Posterior vena cava (tissue), 2 donors: ENCODE results near the gene ARHGEF19. TPM values are rescaled to one million over a fixed set of nuclear protein-coding genes. Genes with fewer than 3 reads are reported as not detected.
"Not testable (repeated sequence)": the region's sequence is repeated elsewhere in the genome, so short reads cannot be mapped to it uniquely, and the experiment has no call there.

Source experiments
- DNase-seq: peaks from one replicate; pipeline ENCODE4 v3.0.0-alpha.2; 2020; ENCODE audit warnings: low spot score
- intact Hi-C, 2 donors: fragments of 100-400 bp; cut with DNase I; formaldehyde crosslinking; loops; one replicate each; pipeline versions ENCODE4 v1.14.1 to v1.14.2; 2022 to 2023
- long read RNA-seq, 2 donors: library from polyadenylated mRNA; unstranded; transcript quantifications; one replicate each; pipeline ENCODE4 v2.0.0, GENCODE V29; 2020 to 2021
- total RNA-seq, 2 donors: library from RNA; stranded (reverse); fragmentation: NEBNext Ultra II Directional; extraction: Animal tissue kit (Norgen Biotek cat#: 25700); gene quantifications; one replicate each; pipeline ENCODE4 v1.2.1, GENCODE V29; 2021
- donor health status: DM: yes; HTN: yes; CAD: no.
- donor health status: DM: yes; HTN: yes; CAD: no.

Gene ARHGEF19
- 1 to 10 TPM; 4.7 to 5.5 TPM for total RNA-seq
- long read RNA-seq, donor 1, partial matches to known transcripts: 5 of 6 reads
- long read RNA-seq, donor 1, other reads (novel, unspliced or antisense): 1 of 6 reads
- long read RNA-seq, donor 2, partial matches to known transcripts: 23 of 29 reads
- long read RNA-seq, donor 2, other reads (novel, unspliced or antisense): 6 of 29 reads

GRCh38 chr1:16212251-16212961 lies at the start of gene ARHGEF19:
TSS of gene ARHGEF19 (minus strand) at chr1:16212652. CDS start at chr1:16209054, 3,598 bp downstream.
- intact Hi-C loops: no loop called here
- peak; percentile 62 for DNase-seq

GRCh38 chr1:16262067-16262466 lies 49.6 kb upstream of the ARHGEF19 start:
- DNase-seq: no peak
- intact Hi-C loops: loop anchor here in 1 of 2 donors (5.0 kb wide), 1 partner anchor 40 kb away; no protein-coding TSS in a partner anchor

- DNase-seq: no peak
Measured at GRCh38 chr1:16260814-16261213, 48.4 kb upstream of the ARHGEF19 start.

GRCh38 chr1:16258591-16259135 lies 46.2 kb upstream of the ARHGEF19 start:
- no peak for DNase-seq
- intact Hi-C loops: no loop called here

More at GRCh38 chr1:16260814-16261213, 48.4 kb upstream of the ARHGEF19 start:
- intact Hi-C loops: loop anchor here in 1 of 2 donors (5.0 kb wide), 1 partner anchor 41 kb away; no protein-coding TSS in a partner anchor

GRCh38 chr1:16257968-16258367 lies 45.5 kb upstream of the ARHGEF19 start:
- intact Hi-C loops: no loop called here
- DNase-seq: no peak

- intact Hi-C loops, DNase-seq: not testable (repeated sequence)
Measured at GRCh38 chr1:16257556-16257955, 45.1 kb upstream of the ARHGEF19 start.

- DNase-seq: no peak
- intact Hi-C loops: no loop called here
Measured at GRCh38 chr1:16256478-16256877, 44.0 kb upstream of the ARHGEF19 start.

- no peak for DNase-seq
- intact Hi-C loops: loop anchor here in 1 of 2 donors (5.0 kb wide), 1 partner anchor 38 kb away; no protein-coding TSS in a partner anchor
Measured at GRCh38 chr1:16254263-16254928, 41.9 kb upstream of the ARHGEF19 start.

- no peak for DNase-seq
- intact Hi-C loops: loop anchor here in 1 of 2 donors (5.0 kb wide), 1 partner anchor 39 kb away; no protein-coding TSS in a partner anchor
Measured at GRCh38 chr1:16253332-16253922, 41.0 kb upstream of the ARHGEF19 start.

- no peak for DNase-seq
- intact Hi-C loops: loop anchor here in 1 of 2 donors (5.0 kb wide), 1 partner anchor 39 kb away; no protein-coding TSS in a partner anchor
Measured at GRCh38 chr1:16252912-16253311, 40.5 kb upstream of the ARHGEF19 start.

GRCh38 chr1:16251381-16251780 lies 38.9 kb upstream of the ARHGEF19 start:
- no peak for DNase-seq
- intact Hi-C loops: loop anchor here in 1 of 2 donors (5.0 kb wide), 1 partner anchor 41 kb away; no protein-coding TSS in a partner anchor

- no peak for DNase-seq
Measured at GRCh38 chr1:16250524-16251251, 38.2 kb upstream of the ARHGEF19 start.

GRCh38 chr1:16249596-16250241 lies 37.3 kb upstream of the ARHGEF19 start:
- intact Hi-C loops: loop anchor here (5.0 to 10.0 kb wide), 3 partner anchors 43 to 105 kb away; partner anchors contain the start of gene FBXO42 (in 2 of the 2)
- DNase-seq: no peak

More at GRCh38 chr1:16250524-16251251, 38.2 kb upstream of the ARHGEF19 start:
- intact Hi-C loops: loop anchor here in 1 of 2 donors (5.0 kb wide), 1 partner anchor 42 kb away; no protein-coding TSS in a partner anchor

GRCh38 chr1:16248603-16249516 lies 36.4 kb upstream of the ARHGEF19 start:
- peak; percentile 93 for DNase-seq
- intact Hi-C loops: loop anchor here (5.0 to 10.0 kb wide), 2 partner anchors 57 to 106 kb away; partner anchors contain the start of gene FBXO42 (in 2 of the 2)

GRCh38 chr1:16248007-16248436 lies 35.6 kb upstream of the ARHGEF19 start:
- intact Hi-C loops: loop anchor here (5.0 to 10.0 kb wide), 2 partner anchors 56 to 107 kb away; partner anchors contain the start of gene FBXO42 (in 2 of the 2)
- no peak for DNase-seq

- intact Hi-C loops: loop anchor here (5.0 to 10.0 kb wide), 2 partner anchors 55 to 107 kb away; partner anchors contain the start of gene FBXO42 (in 2 of the 2)
- DNase-seq: no peak
Measured at GRCh38 chr1:16247441-16247840, 35.0 kb upstream of the ARHGEF19 start.
